SK-N-SH (cell line): ENCODE results near the gene FAM228B.

Source experiments
- CHD2 ChIP-seq: fragments of 150-350 bp; IDR thresholded peaks from 2 replicates; pipeline ENCODE4 v1.6.1; 2018; ENCODE audit warnings: low read length; ENCODE audit not compliant: partially characterized antibody
- EP300 ChIP-seq, 2 experiments: IDR thresholded peaks; 2 replicates each; pipeline versions ENCODE4 v1.4.0 to v1.6.1; 2012; ENCODE audit warnings: borderline replicate concordance in 1 of 2, low read depth in 1 of 2, low read length in 1 of 2
- EZH2phosphoT487 ChIP-seq: fragments of 200-600 bp; sonication (generic); IDR thresholded peaks from 2 replicates; pipeline ENCODE4 v1.6.1; 2017; ENCODE audit warnings: low read depth, mixed run types, mild to moderate bottlenecking, antibody characterized with exemption, moderate library complexity, borderline replicate concordance
- GABPA ChIP-seq: IDR thresholded peaks from 2 replicates; pipeline ENCODE4 v1.4.0; 2012; ENCODE audit warnings: low read depth, mild to moderate bottlenecking
- JUND ChIP-seq: IDR thresholded peaks from 2 replicates; pipeline ENCODE4 v1.4.0; 2012
- NFIC ChIP-seq: IDR thresholded peaks from 2 replicates; pipeline ENCODE4 v1.4.0; 2012; ENCODE audit warnings: borderline replicate concordance
- POLR2AphosphoS5 ChIP-seq: IDR thresholded peaks from 2 replicates; pipeline ENCODE4 v1.6.1; 2012; ENCODE audit warnings: low read depth, low read length
- RAD21 ChIP-seq: IDR thresholded peaks from 2 replicates; pipeline ENCODE4 v1.6.1; 2012; ENCODE audit warnings: mild to moderate bottlenecking, low read length
- RCOR1 ChIP-seq: fragments of 150-350 bp; IDR thresholded peaks from 2 replicates; pipeline ENCODE4 v1.6.1; 2017; ENCODE audit warnings: antibody characterized with exemption, low read length
- TAF1 ChIP-seq: IDR thresholded peaks from 2 replicates; pipeline ENCODE4 v1.6.1; 2012; ENCODE audit warnings: low read depth, mild to moderate bottlenecking, low read length, moderate library complexity, borderline replicate concordance
- YY1 ChIP-seq: IDR thresholded peaks from 2 replicates; pipeline ENCODE4 v1.4.0; 2012; ENCODE audit warnings: low read depth, mild to moderate bottlenecking
- TF ChIP-seq, protein P1 (sequence below): fragments of 200-600 bp; sonication (generic); IDR thresholded peaks from 2 replicates; pipeline ENCODE4 v1.6.1; 2017; ENCODE audit warnings: antibody characterized with exemption, mild to moderate bottlenecking, moderate library complexity
- TF ChIP-seq, protein P2 (sequence below): IDR thresholded peaks from 2 replicates; pipeline ENCODE4 v1.6.1; 2012; ENCODE audit warnings: mild to moderate bottlenecking, low read depth, low read length, moderate library complexity

GRCh38 chr2:24189551-24189950, 66.3 kb downstream of the FAM228B start:
- TF ChIP-seq, protein P1, sequence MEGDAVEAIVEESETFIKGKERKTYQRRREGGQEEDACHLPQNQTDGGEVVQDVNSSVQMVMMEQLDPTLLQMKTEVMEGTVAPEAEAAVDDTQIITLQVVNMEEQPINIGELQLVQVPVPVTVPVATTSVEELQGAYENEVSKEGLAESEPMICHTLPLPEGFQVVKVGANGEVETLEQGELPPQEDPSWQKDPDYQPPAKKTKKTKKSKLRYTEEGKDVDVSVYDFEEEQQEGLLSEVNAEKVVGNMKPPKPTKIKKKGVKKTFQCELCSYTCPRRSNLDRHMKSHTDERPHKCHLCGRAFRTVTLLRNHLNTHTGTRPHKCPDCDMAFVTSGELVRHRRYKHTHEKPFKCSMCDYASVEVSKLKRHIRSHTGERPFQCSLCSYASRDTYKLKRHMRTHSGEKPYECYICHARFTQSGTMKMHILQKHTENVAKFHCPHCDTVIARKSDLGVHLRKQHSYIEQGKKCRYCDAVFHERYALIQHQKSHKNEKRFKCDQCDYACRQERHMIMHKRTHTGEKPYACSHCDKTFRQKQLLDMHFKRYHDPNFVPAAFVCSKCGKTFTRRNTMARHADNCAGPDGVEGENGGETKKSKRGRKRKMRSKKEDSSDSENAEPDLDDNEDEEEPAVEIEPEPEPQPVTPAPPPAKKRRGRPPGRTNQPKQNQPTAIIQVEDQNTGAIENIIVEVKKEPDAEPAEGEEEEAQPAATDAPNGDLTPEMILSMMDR, result no peak
- TF ChIP-seq RAD21 (no peak), TAF1 (no peak), EZH2phosphoT487 (no peak), NFIC (no peak), GABPA (no peak), CHD2 (no peak), POLR2AphosphoS5 (no peak), YY1 (no peak), RCOR1 (no peak), EP300 (IDR thresholded peaks at IDR 0.05; ENCODE audit: borderline replicate concordance in 1 of 2, low read depth in 1 of 2, low read length in 1 of 2) (no peak), JUND (no peak)
- TF ChIP-seq, protein P2, sequence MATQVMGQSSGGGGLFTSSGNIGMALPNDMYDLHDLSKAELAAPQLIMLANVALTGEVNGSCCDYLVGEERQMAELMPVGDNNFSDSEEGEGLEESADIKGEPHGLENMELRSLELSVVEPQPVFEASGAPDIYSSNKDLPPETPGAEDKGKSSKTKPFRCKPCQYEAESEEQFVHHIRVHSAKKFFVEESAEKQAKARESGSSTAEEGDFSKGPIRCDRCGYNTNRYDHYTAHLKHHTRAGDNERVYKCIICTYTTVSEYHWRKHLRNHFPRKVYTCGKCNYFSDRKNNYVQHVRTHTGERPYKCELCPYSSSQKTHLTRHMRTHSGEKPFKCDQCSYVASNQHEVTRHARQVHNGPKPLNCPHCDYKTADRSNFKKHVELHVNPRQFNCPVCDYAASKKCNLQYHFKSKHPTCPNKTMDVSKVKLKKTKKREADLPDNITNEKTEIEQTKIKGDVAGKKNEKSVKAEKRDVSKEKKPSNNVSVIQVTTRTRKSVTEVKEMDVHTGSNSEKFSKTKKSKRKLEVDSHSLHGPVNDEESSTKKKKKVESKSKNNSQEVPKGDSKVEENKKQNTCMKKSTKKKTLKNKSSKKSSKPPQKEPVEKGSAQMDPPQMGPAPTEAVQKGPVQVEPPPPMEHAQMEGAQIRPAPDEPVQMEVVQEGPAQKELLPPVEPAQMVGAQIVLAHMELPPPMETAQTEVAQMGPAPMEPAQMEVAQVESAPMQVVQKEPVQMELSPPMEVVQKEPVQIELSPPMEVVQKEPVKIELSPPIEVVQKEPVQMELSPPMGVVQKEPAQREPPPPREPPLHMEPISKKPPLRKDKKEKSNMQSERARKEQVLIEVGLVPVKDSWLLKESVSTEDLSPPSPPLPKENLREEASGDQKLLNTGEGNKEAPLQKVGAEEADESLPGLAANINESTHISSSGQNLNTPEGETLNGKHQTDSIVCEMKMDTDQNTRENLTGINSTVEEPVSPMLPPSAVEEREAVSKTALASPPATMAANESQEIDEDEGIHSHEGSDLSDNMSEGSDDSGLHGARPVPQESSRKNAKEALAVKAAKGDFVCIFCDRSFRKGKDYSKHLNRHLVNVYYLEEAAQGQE, result no peak
